Muscle layer of colon (tissue), 2 donors: ENCODE results near the gene CHRM1.

ENCODE experiments used
- H3K27ac ChIP-seq: one replicate; pipeline ENCODE4 v1.7.0; 2013; ENCODE audit warnings: low read depth, mild to moderate bottlenecking, low read length, moderate library complexity
- H3K27me3 ChIP-seq, 2 donors: one replicate each; pipeline ENCODE4 v1.7.0; 2013; ENCODE audit warnings: low read length in 2 of 2, mild to moderate bottlenecking in 2 of 2; ENCODE audit not compliant: insufficient read depth in 2 of 2, control insufficient read depth in 1 of 2
- H3K36me3 ChIP-seq: one replicate; pipeline ENCODE4 v1.7.0; 2013; ENCODE audit warnings: mild to moderate bottlenecking, low read length; ENCODE audit not compliant: insufficient read depth
- H3K4me1 ChIP-seq: one replicate; pipeline ENCODE4 v1.7.0; 2013; ENCODE audit warnings: mild to moderate bottlenecking, low read length; ENCODE audit not compliant: insufficient read depth
- H3K4me3 ChIP-seq, 2 donors: one replicate each; pipeline ENCODE4 v1.7.0; 2013; ENCODE audit warnings: low read length in 2 of 2, low read depth in 1 of 2, mild to moderate bottlenecking in 1 of 2, moderate library complexity in 1 of 2
- H3K9ac ChIP-seq: one replicate; pipeline ENCODE4 v1.7.0; 2013; ENCODE audit warnings: low read length
- H3K9me3 ChIP-seq: one replicate; pipeline ENCODE4 v1.7.0; 2013; ENCODE audit warnings: mild to moderate bottlenecking, low read length
- donor health status: abdominal sarcoma.
- donor health status: Adenocarcinoma of cecum.

CHRM1 gene

DNA sequence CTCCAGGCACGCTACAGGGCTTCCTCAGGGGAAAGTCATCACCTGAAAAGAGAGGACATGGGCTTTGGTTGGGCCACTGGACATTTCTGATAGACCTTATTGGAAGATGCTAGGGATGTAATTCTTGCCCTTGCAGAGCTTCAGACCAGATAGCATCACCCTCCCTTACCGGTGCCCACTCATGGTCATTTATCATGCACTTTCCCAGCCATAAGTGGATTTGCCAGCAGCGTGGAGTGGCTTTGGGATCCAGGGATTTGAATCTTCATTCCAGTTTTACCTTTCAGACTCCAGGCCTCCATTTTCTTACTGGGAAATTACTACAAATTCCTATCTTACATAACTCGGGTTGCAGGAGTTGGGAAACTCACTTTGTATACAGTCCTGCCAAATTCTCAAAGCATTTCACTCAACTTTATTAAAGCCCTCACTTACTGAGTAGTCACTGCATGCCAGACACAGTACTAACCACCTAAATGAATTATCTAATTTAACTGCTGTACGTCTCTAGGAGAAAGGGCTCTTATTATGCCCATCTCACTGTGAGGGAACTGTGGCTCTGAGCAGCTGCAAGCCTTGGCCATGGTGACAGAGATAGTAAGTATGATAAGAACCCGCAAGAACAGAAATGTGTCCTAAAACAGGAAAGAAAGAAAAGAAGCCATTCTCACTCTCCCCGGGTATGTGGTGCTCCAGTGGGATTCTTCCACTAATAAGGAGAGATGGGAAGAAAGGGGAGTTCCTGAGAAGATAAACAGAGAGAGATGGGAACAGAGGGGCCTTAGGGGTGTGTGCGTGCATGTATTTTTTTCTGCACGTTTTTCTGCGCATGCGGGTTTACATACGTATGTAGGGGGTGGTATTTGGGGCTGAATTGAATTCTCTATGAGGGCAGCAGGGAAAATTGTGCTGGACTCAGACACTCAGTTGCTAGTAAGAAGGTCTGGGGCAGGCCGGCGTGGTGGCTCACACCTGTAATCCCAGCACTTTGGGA lies 9.7 kb downstream of the CHRM1 start:
- Histone ChIP-seq H3K27ac (no peak overlapping the region), H3K4me3 (no peak overlapping the region), H3K9me3 (no peaks in the 10 kb centered on the region), H3K9ac (no peak overlapping the region), H3K4me1 (peaks cover 5% of the 10 kb centered on the region), H3K27me3 (no peaks in the 10 kb centered on the region), H3K36me3 (no peaks in the 10 kb centered on the region)

DNA sequence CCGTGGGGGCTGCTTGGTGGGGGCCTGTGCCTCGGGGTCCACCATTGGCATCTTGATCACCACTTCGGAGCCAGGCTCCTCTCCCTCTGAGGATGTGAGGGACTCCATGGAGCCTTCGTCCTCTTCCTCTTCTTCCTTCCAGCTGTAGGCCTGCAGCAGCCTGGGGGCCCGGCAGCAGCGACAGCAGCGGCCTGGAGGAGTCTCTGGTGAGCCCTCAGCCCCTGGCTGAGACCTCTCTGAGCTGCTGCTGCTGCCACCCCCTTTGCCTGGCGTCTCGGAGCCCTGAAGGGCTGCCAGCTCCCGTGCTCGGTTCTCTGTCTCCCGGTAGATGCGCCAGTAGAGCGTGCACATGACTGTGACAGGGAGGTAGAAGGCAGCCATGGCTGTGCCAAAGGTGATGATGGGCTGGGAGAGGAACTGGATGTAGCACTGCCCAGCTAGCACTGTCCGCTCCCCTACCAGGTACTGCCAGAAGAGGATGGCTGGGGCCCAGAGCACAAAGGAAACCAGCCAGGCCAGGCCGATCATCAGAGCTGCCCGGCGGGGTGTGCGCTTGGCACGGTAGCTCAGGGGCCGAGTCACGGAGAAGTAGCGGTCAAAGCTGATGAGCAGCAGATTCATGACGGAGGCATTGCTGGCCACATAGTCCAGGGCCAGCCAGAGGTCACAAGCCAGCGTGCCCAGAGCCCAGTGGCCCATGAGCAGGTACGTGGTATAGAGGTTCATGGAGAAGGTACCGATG lies 10.9 kb downstream of the CHRM1 start:
- no peaks in the 10 kb centered on the region for H3K27me3 ChIP-seq
- no peaks in the 10 kb centered on the region for H3K9me3 ChIP-seq

DNA sequence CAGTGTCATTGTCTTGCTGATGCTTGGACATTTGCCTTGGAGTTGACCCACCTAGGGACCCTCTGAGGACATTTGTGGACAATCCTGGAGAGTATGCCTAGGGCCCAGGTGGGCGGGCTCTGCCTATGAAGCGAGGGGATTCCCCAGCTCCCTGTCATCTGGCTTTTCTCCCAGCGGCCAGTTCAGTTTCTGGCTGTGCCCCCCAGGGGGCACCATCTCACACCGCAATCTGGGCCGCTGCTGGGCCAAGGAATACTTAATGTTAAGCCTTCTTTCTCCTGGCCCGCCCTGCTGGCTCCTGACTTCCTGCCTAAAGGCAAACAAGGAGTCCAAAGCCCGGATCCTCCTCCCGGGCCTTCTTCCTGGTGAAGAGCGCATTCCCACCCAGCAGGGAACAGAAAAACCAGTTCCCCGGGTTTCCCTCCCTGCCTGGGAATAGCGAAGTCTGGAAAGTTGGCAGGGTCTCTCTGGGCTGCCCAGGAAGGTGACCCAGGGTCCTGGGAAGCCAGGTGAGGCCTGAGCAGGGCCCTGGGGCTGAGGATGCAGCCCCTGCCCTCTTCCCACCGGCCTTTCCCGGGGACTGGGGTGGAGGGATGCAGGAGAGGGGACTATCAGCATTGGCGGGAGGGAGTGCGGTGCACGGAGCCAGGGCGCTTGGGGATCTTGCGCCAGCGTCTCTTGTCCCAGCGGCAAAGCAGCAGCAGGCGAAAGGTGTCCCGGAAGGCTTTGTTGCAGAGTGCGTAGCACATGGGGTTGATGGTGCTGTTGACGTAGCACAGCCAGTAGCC lies 11.9 kb downstream of the CHRM1 start:
- no peak overlapping the region for H3K27ac ChIP-seq
- no peaks in the 10 kb centered on the region for H3K36me3 ChIP-seq
- no peaks in the 10 kb centered on the region for H3K27me3 ChIP-seq
- H3K9ac ChIP-seq: no peak overlapping the region
- H3K9me3 ChIP-seq: no peaks in the 10 kb centered on the region
- H3K4me1 ChIP-seq: peaks cover 5% of the 10 kb centered on the region
- no peak overlapping the region for H3K4me3 ChIP-seq

More for the DNA sequence above, 10.9 kb downstream of the CHRM1 start:
- H3K4me3 ChIP-seq: no peak overlapping the region
- no peaks in the 10 kb centered on the region for H3K36me3 ChIP-seq
- peaks cover 5% of the 10 kb centered on the region for H3K4me1 ChIP-seq
- no peak overlapping the region for H3K9ac ChIP-seq
- no peak overlapping the region for H3K27ac ChIP-seq

DNA sequence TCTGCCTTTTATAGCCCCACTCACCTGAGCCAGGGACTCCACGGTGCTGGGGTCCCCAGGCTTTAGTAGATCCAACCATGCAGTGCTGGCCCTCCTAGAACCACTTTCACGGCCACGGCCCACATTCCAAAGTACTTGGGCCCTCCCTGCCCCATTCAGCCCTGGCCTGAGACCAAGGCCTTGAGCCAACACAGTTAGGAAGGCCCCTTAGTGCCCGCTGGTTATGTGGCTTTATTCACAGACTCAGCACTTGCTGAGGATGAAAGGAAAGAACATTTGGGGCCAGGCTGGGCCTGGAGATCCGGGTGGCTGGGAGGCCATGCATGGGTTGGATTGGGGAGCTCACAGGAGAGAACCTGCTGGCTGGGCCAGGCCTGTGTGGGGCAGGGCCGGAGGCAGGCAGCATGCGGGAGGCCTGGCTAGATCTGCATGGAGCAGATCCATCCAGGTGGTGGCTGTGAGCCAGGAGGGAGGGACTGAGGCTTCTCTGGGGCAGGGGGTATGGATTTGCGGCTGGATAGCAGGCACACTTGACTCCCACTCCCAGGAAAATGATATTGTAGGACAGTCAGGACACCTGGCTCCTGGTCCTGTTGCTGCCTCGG lies 12.6 kb downstream of the CHRM1 start:
- Histone ChIP-seq H3K4me3 (no peak overlapping the region), H3K27me3 (no peaks in the 10 kb centered on the region), H3K9ac (no peak overlapping the region), H3K36me3 (no peaks in the 10 kb centered on the region), H3K9me3 (no peaks in the 10 kb centered on the region), H3K27ac (no peak overlapping the region), H3K4me1 (peaks cover 5% of the 10 kb centered on the region)

DNA sequence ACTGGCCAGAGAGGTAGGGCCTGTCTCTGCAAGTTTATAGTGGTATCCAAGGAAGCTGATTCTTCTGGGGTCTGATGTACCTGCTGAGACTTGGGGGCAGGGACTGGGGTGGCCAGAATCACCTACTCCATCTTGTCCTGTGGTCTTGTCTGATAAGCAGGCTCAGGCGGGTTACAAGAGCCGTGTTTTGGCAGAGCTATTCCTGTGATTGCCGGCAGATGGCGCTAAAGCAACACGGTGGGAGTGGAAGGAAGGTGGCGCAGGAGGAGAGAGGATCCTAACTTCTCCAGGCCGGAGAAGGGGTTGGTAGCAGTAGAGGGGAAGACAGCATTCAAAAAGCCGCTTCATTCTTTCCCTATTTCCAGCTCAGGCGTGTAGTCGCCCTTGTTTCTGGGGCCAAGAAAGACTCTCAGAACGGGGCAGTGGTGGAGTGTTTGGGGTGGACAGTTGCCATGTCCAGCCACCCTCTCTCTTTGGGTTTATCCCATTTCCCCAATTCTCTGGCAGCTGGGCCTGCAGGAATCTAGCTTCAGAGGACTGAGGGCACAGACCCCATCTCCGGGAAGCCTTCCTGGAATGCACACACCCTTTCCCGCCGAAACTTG lies 15.1 kb downstream of the CHRM1 start:
- peaks cover 5% of the 10 kb centered on the region for H3K4me1 ChIP-seq
- H3K9me3 ChIP-seq: no peaks in the 10 kb centered on the region
- H3K9ac ChIP-seq: no peak overlapping the region
- H3K27me3 ChIP-seq: no peaks in the 10 kb centered on the region
- H3K27ac ChIP-seq: no peak overlapping the region
- H3K36me3 ChIP-seq: no peaks in the 10 kb centered on the region
- no peak overlapping the region for H3K4me3 ChIP-seq

DNA sequence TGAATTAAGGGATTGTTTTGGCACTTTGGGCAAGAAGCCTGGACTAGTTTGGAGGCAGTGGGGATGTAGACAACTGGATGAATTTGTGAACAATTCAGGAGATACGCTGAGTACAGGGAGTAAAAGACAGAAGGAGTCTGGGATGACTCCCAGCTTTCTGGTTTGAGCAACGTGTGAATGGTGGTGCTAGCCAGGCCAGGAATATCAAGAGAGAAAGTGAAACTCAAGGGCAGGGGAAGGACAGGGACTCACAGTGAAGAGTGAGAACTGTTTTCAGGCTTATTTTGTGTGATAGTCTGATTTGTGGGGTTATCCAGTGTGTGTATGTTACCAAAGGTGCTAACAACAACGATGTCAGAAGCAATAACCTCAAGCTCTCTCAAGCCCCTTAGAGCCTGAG lies 15.9 kb downstream of the CHRM1 start:
- Histone ChIP-seq H3K4me3 (no peak overlapping the region), H3K27me3 (no peaks in the 10 kb centered on the region), H3K9me3 (no peaks in the 10 kb centered on the region), H3K36me3 (no peaks in the 10 kb centered on the region), H3K4me1 (peaks cover 5% of the 10 kb centered on the region), H3K27ac (no peak overlapping the region), H3K9ac (no peak overlapping the region)

DNA sequence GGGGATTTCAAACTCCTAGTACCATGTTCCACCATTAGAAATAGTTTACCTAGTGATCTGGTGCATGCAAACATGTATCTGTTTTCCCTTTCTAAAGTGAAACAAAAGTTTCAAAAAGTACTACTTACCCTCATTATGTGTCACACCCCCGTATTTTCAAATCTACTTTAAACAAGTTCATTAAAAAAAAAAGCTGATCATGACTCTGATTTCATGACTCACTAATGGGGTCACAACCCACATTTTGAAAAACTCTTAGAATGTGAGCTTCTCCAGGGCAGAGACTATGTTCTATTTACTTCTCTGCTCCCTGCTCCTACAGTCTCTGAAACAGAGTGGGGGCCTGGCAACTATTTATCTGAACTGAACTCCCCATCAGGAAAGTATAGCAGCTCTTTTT lies 18.2 kb downstream of the CHRM1 start:
- no peaks in the 10 kb centered on the region for H3K27me3 ChIP-seq
- H3K36me3 ChIP-seq: no peaks in the 10 kb centered on the region
- H3K9ac ChIP-seq: no peak overlapping the region
- no peaks in the 10 kb centered on the region for H3K4me1 ChIP-seq
- no peak overlapping the region for H3K27ac ChIP-seq
- no peaks in the 10 kb centered on the region for H3K9me3 ChIP-seq
- H3K4me3 ChIP-seq: no peak overlapping the region

DNA sequence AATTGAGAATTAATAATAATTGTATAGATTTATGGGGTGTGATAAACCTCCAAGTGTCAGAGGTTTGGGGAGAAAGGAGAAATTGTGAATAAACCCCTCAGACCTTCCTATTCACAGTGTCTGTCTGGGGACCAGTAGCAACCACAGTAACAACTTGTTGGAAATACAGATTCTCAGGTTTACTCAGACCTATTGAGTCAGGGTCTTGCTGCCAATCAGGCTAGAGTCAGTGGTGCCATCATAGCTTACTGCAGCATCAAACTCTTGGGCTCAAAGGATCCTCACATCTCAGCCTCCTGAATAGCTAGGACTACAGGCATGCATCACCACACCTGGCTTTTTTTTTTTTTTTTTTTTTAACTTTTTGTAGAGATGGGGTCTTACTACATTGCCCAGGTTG lies 23.1 kb downstream of the CHRM1 start:
- Histone ChIP-seq H3K9ac (no peak overlapping the region), H3K27me3 (no peaks in the 10 kb centered on the region), H3K4me1 (no peaks in the 10 kb centered on the region), H3K9me3 (no peaks in the 10 kb centered on the region), H3K36me3 (no peaks in the 10 kb centered on the region), H3K27ac (no peak overlapping the region), H3K4me3 (no peak overlapping the region)

DNA sequence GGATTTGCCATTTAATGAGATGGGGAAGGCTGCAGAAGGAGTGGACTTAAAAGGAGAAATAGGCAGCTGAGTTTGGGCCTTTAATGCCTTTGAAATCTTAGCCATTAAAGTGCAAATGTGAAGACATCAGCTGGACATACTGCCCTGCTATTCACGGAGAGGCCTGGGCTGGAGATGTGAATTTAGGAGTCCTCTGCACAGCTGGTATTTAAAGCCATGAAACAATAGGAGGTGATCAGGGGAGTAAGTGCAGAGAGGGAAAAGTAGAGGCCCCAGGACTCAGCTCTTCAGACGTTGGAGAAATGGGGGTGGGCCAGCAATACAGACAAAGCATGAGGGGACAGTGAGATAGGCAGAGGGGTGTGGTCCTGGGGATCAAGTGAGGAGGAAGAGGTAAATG lies 23.9 kb downstream of the CHRM1 start:
- Histone ChIP-seq H3K9me3 (no peaks in the 10 kb centered on the region), H3K36me3 (no peaks in the 10 kb centered on the region), H3K4me1 (no peaks in the 10 kb centered on the region), H3K9ac (no peak overlapping the region), H3K27ac (no peak overlapping the region), H3K27me3 (no peaks in the 10 kb centered on the region), H3K4me3 (no peak overlapping the region)

DNA sequence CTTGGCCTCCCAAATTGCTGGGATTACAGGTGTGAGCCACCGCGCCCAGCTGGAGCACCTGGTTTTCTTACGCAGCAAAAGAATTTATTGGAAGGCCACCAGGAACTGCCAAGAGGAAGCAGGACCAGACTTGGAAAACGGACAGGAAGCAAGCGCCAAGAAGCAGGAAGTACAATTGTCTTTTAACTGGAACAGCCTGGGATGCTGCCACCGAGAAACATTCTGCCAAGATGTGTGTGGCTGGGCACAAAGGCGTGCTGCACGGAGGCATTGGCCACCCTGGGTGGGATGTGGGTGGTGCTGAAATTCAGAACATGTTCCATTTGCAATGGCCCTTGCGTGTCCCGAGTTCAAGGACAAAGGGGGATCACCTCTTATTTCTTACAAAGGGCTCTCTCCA lies 25.1 kb downstream of the CHRM1 start:
- Histone ChIP-seq H3K36me3 (no peaks in the 10 kb centered on the region), H3K4me1 (no peaks in the 10 kb centered on the region), H3K9ac (no peak overlapping the region), H3K27ac (no peak overlapping the region), H3K9me3 (no peaks in the 10 kb centered on the region), H3K4me3 (no peak overlapping the region), H3K27me3 (no peaks in the 10 kb centered on the region)
